Uterus (tissue), 4 donors: ENCODE measurements around the gene GIGYF2. TPM values are rescaled to one million over a fixed set of nuclear protein-coding genes. Genes with fewer than 3 reads are reported as not detected.

Source experiments
- DNase-seq, 2 donors: peaks; one replicate each; pipeline ENCODE4 v3.0.0-alpha.2; 2019 to 2020
- H3K27ac ChIP-seq, 2 donors: fragments of 200-600 bp; sonication (generic); 1 replicate in 1 of 2; 2 replicates in 1 of 2; pipeline ENCODE4 v1.5.1; 2016 to 2018
- H3K27me3 ChIP-seq, 2 donors: fragments of 200-600 bp; sonication (generic); one replicate each; pipeline ENCODE4 v1.5.1; 2018 to 2019; ENCODE audit warnings: control low read depth in 1 of 2
- H3K36me3 ChIP-seq, 2 donors: fragments of 200-600 bp; sonication (generic); one replicate each; pipeline ENCODE4 v1.5.1; 2019; ENCODE audit warnings: control low read depth in 1 of 2
- H3K4me1 ChIP-seq, 2 donors: fragments of 200-600 bp; sonication (generic); one replicate each; pipeline ENCODE4 v1.5.1; 2018 to 2019; ENCODE audit warnings: control low read depth in 1 of 2
- H3K4me3 ChIP-seq, 2 donors: fragments of 200-600 bp; sonication (generic); 1 replicate in 1 of 2; 2 replicates in 1 of 2; pipeline ENCODE4 v1.5.1; 2018 to 2019; ENCODE audit warnings: mild to moderate bottlenecking in 1 of 2
- H3K9me3 ChIP-seq, 2 donors: fragments of 200-600 bp; sonication (generic); one replicate each; pipeline ENCODE4 v1.5.1; 2019; ENCODE audit warnings: control low read depth in 1 of 2
- POLR2A ChIP-seq, 2 donors: fragments of 450-650 bp; IDR thresholded peaks; one replicate each; pipeline ENCODE4 v1.6.1; 2016; ENCODE audit warnings: antibody characterized with exemption in 2 of 2, mild to moderate bottlenecking in 1 of 2, moderate library complexity in 1 of 2
- intact Hi-C: fragments of 100-400 bp; cut with DNase I; formaldehyde crosslinking; loops from one replicate; pipeline ENCODE4 v1.15.1; 2023; ENCODE audit warnings: low total_unique reads
- total RNA-seq, 4 donors: library from RNA; depleted of rRNA in 3 of 4; stranded (reverse); fragments of >200 nt in 3 of 4; gene quantifications; one replicate each; pipeline versions ENCODE4 v1.1.0 to v1.2.4, GENCODE V29; 2014 to 2023
- TF ChIP-seq, protein P1 (sequence below), 4 experiments: fragments of 200-600 bp in 2 of 4; fragments of 450-650 bp in 2 of 4; sonication (generic) in 2 of 4; IDR thresholded peaks; one replicate each; pipeline ENCODE4 v1.5.1; 2016 to 2019; ENCODE audit warnings: antibody characterized with exemption in 4 of 4, mild to moderate bottlenecking in 2 of 4, moderate library complexity in 1 of 4
- donor health status: DM: yes; HTN: yes; CAD: no.

The GIGYF2 gene
- total RNA-seq, 4 donors from 2014 or later: 16.5 to 125 (median 97.3) TPM

DNA sequence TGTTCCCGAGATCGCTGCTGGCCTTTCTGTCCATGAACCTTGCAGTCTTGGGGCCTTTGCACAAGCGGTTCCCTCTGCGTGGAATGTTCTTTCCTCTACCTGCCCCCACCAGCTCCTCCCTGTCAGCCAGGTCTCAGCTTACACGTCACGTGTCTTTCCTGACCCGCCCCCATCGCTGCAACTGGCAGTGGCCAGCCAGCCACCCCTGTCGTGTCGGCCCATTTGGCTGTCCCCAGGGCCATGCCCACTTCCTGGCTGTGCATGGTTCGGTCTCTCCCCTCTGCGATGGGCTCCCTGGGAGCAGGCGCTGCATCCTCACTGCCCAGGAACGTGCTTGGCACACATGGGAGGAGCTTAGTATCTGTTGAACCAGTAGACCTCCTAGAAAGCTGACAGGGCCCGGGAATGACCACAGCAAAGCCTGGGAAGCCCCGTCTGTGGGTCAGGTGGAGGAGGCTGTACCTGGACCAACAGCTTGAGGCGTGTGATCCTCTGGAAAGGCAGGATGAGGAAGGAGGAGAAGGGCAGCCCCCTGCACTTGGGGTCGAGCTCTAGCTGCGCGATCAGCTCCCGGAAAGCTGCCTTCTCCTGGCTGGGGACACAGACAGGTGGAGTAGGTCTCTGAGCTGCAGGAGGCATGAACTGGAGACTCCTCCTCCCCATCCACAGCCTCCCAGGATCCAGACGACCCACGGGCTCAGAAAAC is 193.9 kb downstream of the GIGYF2 start:
- H3K27ac ChIP-seq: no peak overlapping the region
- no peak for DNase-seq
- no peak for TF ChIP-seq POLR2A (IDR thresholded peaks at IDR 0.05)
- TF ChIP-seq, protein P1, sequence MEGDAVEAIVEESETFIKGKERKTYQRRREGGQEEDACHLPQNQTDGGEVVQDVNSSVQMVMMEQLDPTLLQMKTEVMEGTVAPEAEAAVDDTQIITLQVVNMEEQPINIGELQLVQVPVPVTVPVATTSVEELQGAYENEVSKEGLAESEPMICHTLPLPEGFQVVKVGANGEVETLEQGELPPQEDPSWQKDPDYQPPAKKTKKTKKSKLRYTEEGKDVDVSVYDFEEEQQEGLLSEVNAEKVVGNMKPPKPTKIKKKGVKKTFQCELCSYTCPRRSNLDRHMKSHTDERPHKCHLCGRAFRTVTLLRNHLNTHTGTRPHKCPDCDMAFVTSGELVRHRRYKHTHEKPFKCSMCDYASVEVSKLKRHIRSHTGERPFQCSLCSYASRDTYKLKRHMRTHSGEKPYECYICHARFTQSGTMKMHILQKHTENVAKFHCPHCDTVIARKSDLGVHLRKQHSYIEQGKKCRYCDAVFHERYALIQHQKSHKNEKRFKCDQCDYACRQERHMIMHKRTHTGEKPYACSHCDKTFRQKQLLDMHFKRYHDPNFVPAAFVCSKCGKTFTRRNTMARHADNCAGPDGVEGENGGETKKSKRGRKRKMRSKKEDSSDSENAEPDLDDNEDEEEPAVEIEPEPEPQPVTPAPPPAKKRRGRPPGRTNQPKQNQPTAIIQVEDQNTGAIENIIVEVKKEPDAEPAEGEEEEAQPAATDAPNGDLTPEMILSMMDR (IDR thresholded peaks at IDR 0.05): no peak

DNA sequence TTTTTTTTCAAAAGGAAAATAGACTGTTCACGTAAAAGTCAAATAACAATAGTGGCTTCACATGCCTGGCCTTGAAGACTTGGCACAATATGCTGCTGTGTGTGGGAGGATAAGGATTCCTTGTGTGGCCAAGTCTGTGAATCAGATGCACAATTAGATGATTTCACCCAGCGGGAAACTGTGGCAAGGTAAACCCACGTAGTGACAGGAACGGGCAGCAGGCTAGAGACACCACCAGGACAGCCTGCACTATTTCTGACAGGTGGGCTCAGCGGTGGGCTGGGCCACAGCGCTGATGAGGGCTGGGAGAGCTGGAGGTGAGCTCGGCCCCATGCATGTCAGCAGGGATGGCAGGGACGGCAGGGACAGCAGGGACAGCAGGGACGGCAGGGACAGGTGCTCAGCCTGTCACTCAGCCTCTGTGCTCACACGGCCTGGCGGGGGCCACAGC is 194.5 kb downstream of the GIGYF2 start:
- intact Hi-C loops: no loop called here
- Histone ChIP-seq H3K9me3 (no peaks in the 10 kb centered on the region), H3K27ac (no peak overlapping the region), H3K4me3 (no peak overlapping the region), H3K27me3 (no peaks in the 10 kb centered on the region), H3K36me3 (no peaks in the 10 kb centered on the region), H3K4me1 (no peaks in the 10 kb centered on the region)
- no peak for TF ChIP-seq POLR2A (IDR thresholded peaks at IDR 0.05)
- TF ChIP-seq, protein P1 (IDR thresholded peaks at IDR 0.05): no peak
- no peak for DNase-seq

More for the DNA sequence above, 193.9 kb downstream of the GIGYF2 start:
- no peaks in the 10 kb centered on the region for H3K36me3 ChIP-seq
- H3K27me3 ChIP-seq: no peaks in the 10 kb centered on the region
- H3K9me3 ChIP-seq: no peaks in the 10 kb centered on the region
- no peaks in the 10 kb centered on the region for H3K4me1 ChIP-seq
- no peak overlapping the region for H3K4me3 ChIP-seq
- intact Hi-C loops: no loop called here

DNA sequence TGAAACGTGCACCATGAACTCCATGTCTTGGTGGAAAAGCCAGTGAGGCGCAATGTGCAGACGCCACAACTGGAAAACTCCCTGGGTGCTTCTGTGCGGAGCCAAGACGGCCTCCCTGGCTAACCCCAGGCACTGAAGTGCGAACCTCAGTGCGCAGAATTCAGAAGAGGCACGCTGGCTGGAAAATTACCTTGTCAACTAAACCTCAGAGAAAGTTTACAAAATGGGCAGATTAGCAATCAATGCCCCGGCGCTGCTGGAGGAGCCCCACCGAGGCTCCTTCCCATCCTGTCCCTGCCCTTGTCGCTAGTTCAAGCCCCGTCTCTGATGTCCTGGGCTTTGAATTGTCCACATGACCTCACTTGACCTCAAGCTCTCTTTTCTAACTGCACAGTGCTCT is 195.1 kb downstream of the GIGYF2 start:
- Histone ChIP-seq H3K27me3 (no peaks in the 10 kb centered on the region), H3K36me3 (no peaks in the 10 kb centered on the region)

DNA sequence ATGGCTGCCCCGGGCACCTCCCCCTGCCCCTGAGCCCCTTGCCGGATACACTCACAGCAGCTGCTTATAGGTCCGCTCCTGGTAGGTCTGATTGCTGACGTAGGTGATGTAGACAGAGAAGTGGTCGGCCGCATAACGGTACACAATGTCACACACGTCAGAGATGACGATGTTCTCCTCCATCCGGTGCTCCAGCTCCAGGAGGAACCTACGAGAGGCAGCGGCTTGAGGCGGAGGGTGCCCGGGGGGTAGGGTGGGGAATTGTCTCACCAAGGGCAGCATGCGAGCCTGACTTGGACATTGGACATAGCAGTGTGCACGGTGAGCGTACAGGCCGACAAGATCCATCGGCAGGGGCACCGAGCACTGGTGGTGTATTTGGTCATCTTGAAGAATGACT is 195.7 kb downstream of the GIGYF2 start:
- Histone ChIP-seq H3K27ac (no peak overlapping the region), H3K36me3 (no peaks in the 10 kb centered on the region), H3K9me3 (no peaks in the 10 kb centered on the region), H3K4me3 (no peak overlapping the region), H3K4me1 (no peaks in the 10 kb centered on the region), H3K27me3 (no peaks in the 10 kb centered on the region)
- intact Hi-C loops: no loop called here
- no peak for DNase-seq
- TF ChIP-seq, protein P1 (IDR thresholded peaks at IDR 0.05): no peak
- no peak for TF ChIP-seq POLR2A (IDR thresholded peaks at IDR 0.05)

More for the DNA sequence above, 195.1 kb downstream of the GIGYF2 start:
- no peak overlapping the region for H3K27ac ChIP-seq
- no peaks in the 10 kb centered on the region for H3K9me3 ChIP-seq
- TF ChIP-seq, protein P1 (IDR thresholded peaks at IDR 0.05): no peak
- no peak for TF ChIP-seq POLR2A (IDR thresholded peaks at IDR 0.05)
- H3K4me1 ChIP-seq: no peaks in the 10 kb centered on the region
- intact Hi-C loops: no loop called here
- no peak overlapping the region for H3K4me3 ChIP-seq
- DNase-seq: no peak

DNA sequence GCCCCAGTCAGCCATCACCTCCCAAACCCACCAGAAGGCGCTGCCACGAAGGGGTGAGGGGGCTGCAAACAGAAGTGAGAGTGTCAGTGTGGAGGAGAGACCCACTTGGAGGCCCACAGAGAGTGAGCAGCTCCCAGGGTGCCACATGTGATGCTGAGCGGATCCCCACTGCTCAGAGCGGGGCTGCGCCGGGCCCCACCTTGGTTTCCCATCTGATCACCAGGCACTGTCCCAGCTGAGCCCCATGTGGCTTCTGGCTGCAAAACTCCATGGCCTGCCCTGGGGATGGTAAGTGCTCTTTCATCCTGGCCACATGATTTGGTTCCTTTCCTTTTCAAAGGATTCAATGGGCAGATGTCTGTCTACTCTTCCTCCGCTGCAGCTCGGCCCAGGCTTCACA is 196.7 kb downstream of the GIGYF2 start:
- H3K9me3 ChIP-seq: no peaks in the 10 kb centered on the region
- no peak overlapping the region for H3K4me3 ChIP-seq
- H3K4me1 ChIP-seq: no peaks in the 10 kb centered on the region
- DNase-seq: no peak
- H3K27ac ChIP-seq: no peak overlapping the region
- H3K36me3 ChIP-seq: no peaks in the 10 kb centered on the region
- no peaks in the 10 kb centered on the region for H3K27me3 ChIP-seq
- TF ChIP-seq, protein P1 (IDR thresholded peaks at IDR 0.05): no peak
- TF ChIP-seq POLR2A (IDR thresholded peaks at IDR 0.05): no peak
- intact Hi-C loops: no loop called here
